T47D (cell line): Measurements from ENCODE around the gene ALX4.
A peak's percentile ranks its signal among the peaks of the same experiment; 100 is the strongest.

Experiments used
- DNase-seq, 2 experiments: peaks; one replicate each; pipeline versions ENCODE4 v3.0.0 to v3.0.0-alpha.2; 2011 to 2012; ENCODE audit warnings: low read depth in 1 of 2, low spot score in 1 of 2
- JUND ChIP-seq: IDR thresholded peaks from 2 replicates; pipeline ENCODE4 v1.6.1; 2012; ENCODE audit warnings: low read depth
- in situ Hi-C: cut with HindIII; loops from 2 replicates; pipeline ENCODE4 v1.10.0; 2016; ENCODE audit warnings: low sequenced_read_pairs, low pct_unique_long_range_greater_than_20kb

The ALX4 gene

GRCh38 chr11:44288133-44288526 is 21.8 kb downstream of the ALX4 start:
- no peak for TF ChIP-seq JUND
- in situ Hi-C loops: no loop called here
- no peak for DNase-seq

- DNase-seq: no peak
- in situ Hi-C loops: no loop called here
- no peak for TF ChIP-seq JUND
These were observed 23.0 kb downstream of the ALX4 start for GRCh38 chr11:44286911-44287310.

DNA sequence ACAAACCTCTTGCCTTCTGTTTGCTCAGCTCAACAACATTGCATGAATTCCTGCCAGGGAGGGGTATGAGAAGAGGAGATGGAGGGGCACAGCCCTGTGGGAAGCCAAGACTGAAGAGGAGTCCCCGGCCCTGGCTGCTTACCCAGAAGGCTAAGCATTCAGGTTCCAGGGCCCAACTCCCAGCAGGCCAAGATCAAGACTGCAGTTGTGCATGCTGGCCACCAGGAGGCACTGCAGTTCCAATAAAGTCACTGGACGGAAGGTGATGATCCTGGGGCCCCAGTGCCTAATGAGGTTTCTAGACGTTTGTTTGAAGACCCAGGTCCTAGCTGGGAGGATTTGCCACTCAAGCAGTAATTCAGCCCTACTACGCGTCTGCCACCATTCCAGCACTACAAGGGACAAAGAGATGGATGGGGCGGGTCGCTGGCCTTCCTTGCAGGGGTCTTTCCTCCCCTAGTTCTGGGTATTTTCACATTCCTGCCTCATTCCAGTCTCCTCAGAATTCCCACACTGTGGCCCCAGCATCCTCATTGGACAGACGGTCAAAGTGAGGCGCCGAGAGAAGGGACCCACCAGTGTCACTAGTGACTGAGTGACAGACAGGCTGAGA is 23.6 kb downstream of the ALX4 start:
- peak; percentile 79 to 86 for DNase-seq
- in situ Hi-C loops: no loop called here

DNA sequence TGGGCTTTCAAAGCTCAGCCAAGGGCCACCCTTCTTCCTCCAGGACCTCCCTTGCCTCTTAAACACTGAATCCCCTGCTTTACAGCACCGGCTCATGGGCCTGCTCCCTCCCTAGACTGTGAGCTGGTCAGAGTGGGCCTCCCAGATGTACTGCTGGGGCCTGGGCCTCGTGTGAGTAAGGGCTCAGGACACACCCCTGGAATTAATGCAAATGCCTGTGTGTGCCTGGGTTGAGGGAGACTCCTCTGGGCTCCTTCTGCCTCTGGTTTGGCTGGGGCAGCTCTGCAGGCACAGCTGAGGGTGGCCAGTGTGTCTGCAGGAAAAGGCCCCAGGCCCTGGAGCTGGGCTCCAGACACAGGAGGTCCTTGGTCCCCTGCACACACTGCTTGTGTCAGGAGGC is 24.2 kb downstream of the ALX4 start:
- TF ChIP-seq JUND: no peak
- in situ Hi-C loops: no loop called here
- DNase-seq: no peak

More for the DNA sequence above, 23.6 kb downstream of the ALX4 start:
- no peak for TF ChIP-seq JUND

GRCh38 chr11:44282620-44283019 is 27.3 kb downstream of the ALX4 start:
- no peak for DNase-seq
- TF ChIP-seq JUND: no peak
- in situ Hi-C loops: no loop called here

DNA sequence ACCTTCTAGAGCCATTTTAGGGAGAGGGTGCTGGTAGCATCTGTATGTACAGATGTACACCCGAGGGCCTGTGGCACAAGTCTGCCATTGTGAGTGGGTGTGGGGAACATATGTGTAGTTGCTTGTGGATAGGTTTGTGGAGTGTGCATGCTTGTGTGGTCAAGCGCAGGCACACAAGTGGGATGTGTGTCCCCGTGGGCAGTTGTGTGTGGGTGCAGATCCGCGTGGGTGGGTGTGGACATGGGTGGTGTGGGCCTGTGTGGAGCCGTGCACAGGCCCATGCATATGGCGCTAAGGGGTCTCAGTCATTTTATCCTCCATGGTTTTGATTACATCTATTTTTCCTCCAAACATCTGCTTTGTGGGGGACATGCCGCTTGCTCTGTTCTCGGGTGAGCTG is 28.8 kb downstream of the ALX4 start:
- no peak for TF ChIP-seq JUND
- in situ Hi-C loops: no loop called here
- DNase-seq: no peak

- in situ Hi-C loops: no loop called here
- DNase-seq: no peak
- TF ChIP-seq JUND: no peak
These were observed 29.7 kb downstream of the ALX4 start for GRCh38 chr11:44280257-44280656.

DNA sequence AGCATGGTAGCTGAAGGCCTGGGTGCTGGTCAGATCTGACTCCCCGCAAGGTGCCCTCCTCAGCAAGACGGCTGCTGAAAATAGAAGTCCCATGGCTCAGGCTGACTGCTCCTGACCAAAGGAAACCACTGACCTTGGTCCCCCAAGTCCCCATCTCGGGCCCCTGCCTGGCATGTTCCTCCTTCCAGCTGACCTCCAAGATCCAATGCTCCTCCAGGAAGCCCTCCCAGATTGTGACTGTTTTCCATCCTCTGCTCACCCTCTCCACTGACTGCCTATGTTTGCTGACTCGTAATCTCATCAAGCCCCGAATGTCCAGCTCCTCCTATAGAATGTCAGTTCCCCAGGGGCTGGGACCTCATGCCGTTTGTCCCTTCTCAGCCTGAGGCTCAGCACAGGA is 30.5 kb downstream of the ALX4 start:
- TF ChIP-seq JUND: no peak
- in situ Hi-C loops: no loop called here
- no peak for DNase-seq

- no peak for TF ChIP-seq JUND
- no peak for DNase-seq
- in situ Hi-C loops: no loop called here
These were observed 32.5 kb downstream of the ALX4 start for GRCh38 chr11:44277196-44278090.

DNA sequence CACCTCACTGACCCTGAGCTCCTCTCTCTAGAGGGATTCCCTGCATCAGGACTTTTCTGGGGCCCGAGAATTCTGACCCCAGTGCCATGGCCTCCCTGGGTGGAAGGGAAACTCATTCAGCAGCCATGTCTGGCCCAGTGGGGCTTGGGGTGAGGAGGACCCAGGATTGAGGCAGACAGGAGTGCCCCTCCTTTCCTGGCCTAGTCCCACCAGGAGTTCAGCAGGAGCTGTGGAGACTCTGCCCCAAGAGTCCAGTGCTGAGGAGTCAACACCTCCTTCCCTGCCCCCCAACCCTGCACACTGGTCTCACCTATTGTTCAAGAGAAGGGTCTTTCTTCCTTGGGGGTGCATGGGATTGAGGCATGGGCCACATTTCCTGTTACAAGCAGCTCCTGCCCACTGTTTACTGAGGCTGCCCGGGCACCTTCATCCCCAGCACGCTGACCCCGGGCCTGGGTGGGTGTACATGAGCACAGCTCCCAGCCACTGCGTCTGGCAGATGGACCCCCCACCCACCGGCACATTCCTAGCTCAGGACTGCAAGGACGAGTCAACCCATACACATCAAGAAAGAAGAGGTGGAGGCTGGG is 33.9 kb downstream of the ALX4 start:
- no peak for DNase-seq
- no peak for TF ChIP-seq JUND
- in situ Hi-C loops: no loop called here

DNA sequence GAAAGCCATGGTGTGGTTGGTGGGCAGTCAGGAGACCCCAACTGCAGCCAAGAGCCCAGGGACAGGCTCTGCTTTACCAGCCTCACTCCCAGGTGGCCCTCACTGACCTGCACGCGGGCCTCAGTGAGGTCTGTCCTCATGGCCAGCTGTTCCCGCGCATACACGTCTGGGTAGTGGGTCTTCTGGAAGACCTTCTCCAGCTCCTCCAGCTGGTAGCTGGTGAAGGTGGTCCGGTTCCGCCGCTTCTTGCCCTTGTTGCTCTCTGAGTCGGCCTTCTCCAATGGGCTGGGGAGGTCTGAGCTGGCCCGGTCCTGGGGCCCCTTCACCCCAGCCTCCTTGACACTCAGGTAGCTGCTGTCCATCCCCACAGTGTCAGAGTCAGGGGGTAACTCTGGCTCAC is 34.7 kb downstream of the ALX4 start:
- TF ChIP-seq JUND: no peak
- in situ Hi-C loops: no loop called here
- no peak for DNase-seq

GRCh38 chr11:44274404-44274803 is 35.5 kb downstream of the ALX4 start:
- no peak for TF ChIP-seq JUND
- in situ Hi-C loops: no loop called here
- DNase-seq: no peak

- in situ Hi-C loops: no loop called here
- no peak for TF ChIP-seq JUND
- no peak for DNase-seq
These were observed 38.7 kb downstream of the ALX4 start for GRCh38 chr11:44271286-44271685.
